NCI-H1048 (cell line): ENCODE results near the gene CATSPERB.
"Not testable (repeated sequence)": the region's sequence is repeated elsewhere in the genome, so short reads cannot be mapped to it uniquely, and the experiment has no call there.

Experiments used
- DNase-seq: peaks from one replicate; lab custom pipeline; 2025; lab: John Stamatoyannopoulos, UW

The CATSPERB gene

GRCh38 chr14:91731986-91732385 is at the start of gene CATSPERB:
Gene CATSPERB (minus strand): TSS chr14:91732086. CDS start chr14:91729479, 2,607 bp downstream.
- no peak for DNase-seq

GRCh38 chr14:91780452-91780851 is 48.6 kb upstream of the CATSPERB start:
- no peak for DNase-seq

- DNase-seq = no peak
Measured at GRCh38 chr14:91778217-91778616, 46.3 kb upstream of the CATSPERB start.

GRCh38 chr14:91774140-91775096 is 42.5 kb upstream of the CATSPERB start:
- DNase-seq = no peak

GRCh38 chr14:91770185-91770584 is 38.3 kb upstream of the CATSPERB start:
- no peak for DNase-seq

GRCh38 chr14:91755570-91756295 is 23.8 kb upstream of the CATSPERB start:
- no peak for DNase-seq

- DNase-seq = no peak
Measured at GRCh38 chr14:91754819-91755218, 22.9 kb upstream of the CATSPERB start.

- DNase-seq = no peak
Measured at GRCh38 chr14:91754185-91754584, 22.3 kb upstream of the CATSPERB start.

- DNase-seq = no peak
Measured at GRCh38 chr14:91753501-91754128, 21.7 kb upstream of the CATSPERB start.

- DNase-seq = no peak
Measured at GRCh38 chr14:91752961-91753360, 21.1 kb upstream of the CATSPERB start.

- no peak for DNase-seq
Measured at GRCh38 chr14:91751719-91752118, 19.8 kb upstream of the CATSPERB start.

- no peak for DNase-seq
Measured at GRCh38 chr14:91750634-91751198, 18.8 kb upstream of the CATSPERB start.

GRCh38 chr14:91749868-91750267 is 18.0 kb upstream of the CATSPERB start:
- no peak for DNase-seq

GRCh38 chr14:91748049-91748448 is 16.2 kb upstream of the CATSPERB start:
- no peak for DNase-seq

- DNase-seq = no peak
Measured at GRCh38 chr14:91745344-91745743, 13.5 kb upstream of the CATSPERB start.

GRCh38 chr14:91744068-91744480 is 12.2 kb upstream of the CATSPERB start:
- no peak for DNase-seq

- DNase-seq = no peak
Measured at GRCh38 chr14:91743305-91743653, 11.4 kb upstream of the CATSPERB start.

GRCh38 chr14:91742621-91743304 is 10.9 kb upstream of the CATSPERB start:
- no peak for DNase-seq

- DNase-seq = not testable (repeated sequence)
Measured at GRCh38 chr14:91739867-91740266, 8.0 kb upstream of the CATSPERB start.

GRCh38 chr14:91737619-91738018 is 5.7 kb upstream of the CATSPERB start:
- no peak for DNase-seq

- no peak for DNase-seq
Measured at GRCh38 chr14:91732859-91733477, 1.1 kb upstream of the CATSPERB start.
